Measurements from ENCODE around the gene ANKRD24. TPM values are rescaled to one million over a fixed set of nuclear protein-coding genes. Genes with fewer than 3 reads are reported as not detected.
"Not testable (repeated sequence)": the region's sequence is repeated elsewhere in the genome, so short reads cannot be mapped to it uniquely, and the experiment has no call there.

Gene ANKRD24
- total RNA-seq, 1 donor: 0.99 TPM

DNA sequence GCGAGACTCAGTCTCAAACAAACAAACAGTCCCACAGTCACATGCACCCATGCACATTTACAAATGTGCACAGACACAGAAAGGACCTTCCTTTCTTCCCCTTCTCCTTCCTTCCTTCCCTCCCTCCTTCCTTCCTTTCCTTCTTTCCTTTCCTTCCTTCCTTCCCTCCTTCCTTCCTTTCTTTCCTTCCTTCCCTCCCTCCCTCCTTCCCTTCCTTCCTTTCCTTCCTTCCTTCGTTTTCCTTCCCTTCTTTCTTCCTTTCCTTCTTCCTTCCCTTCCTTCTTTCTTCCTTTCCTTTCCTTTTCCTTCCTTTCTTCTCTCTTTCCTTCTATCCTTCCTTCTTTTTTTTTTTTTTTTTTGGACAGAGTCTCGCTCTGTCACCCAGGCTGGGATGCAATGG lies 30.6 kb downstream of the ANKRD24 start:
- TF ChIP-seq, protein P1, sequence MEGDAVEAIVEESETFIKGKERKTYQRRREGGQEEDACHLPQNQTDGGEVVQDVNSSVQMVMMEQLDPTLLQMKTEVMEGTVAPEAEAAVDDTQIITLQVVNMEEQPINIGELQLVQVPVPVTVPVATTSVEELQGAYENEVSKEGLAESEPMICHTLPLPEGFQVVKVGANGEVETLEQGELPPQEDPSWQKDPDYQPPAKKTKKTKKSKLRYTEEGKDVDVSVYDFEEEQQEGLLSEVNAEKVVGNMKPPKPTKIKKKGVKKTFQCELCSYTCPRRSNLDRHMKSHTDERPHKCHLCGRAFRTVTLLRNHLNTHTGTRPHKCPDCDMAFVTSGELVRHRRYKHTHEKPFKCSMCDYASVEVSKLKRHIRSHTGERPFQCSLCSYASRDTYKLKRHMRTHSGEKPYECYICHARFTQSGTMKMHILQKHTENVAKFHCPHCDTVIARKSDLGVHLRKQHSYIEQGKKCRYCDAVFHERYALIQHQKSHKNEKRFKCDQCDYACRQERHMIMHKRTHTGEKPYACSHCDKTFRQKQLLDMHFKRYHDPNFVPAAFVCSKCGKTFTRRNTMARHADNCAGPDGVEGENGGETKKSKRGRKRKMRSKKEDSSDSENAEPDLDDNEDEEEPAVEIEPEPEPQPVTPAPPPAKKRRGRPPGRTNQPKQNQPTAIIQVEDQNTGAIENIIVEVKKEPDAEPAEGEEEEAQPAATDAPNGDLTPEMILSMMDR (IDR thresholded peaks at IDR 0.05; ENCODE audit: insufficient read depth, low read length): no peak
- H3K4me3 ChIP-seq (ENCODE audit: low read depth, low read length): no peak overlapping the region
- DNase-seq (ENCODE audit: low read depth): no peak

DNA sequence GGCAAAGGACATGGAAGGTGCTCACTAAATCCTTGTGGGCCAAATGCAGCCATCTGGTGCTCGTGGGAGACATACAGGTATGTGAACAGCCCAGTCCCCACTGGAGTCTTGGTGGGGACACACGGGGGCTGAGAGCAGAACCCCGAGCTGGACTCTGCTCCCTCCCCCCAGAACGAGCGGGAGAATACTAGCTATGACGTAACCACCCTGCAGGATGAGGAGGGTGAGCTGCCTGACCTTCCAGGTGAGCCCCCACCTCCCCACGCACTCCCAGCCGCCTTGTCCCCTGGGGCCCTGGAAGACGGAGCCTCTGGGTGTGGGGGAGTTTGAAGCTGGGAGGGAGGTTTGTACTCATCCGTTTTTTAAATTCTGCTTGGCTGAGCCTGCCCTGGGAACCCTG lies 33.3 kb downstream of the ANKRD24 start:
- no peak overlapping the region for H3K4me3 ChIP-seq (ENCODE audit: low read depth, low read length)
- TF ChIP-seq, protein P1 (IDR thresholded peaks at IDR 0.05; ENCODE audit: insufficient read depth, low read length): no peak
- no peak for DNase-seq (ENCODE audit: low read depth)

DNA sequence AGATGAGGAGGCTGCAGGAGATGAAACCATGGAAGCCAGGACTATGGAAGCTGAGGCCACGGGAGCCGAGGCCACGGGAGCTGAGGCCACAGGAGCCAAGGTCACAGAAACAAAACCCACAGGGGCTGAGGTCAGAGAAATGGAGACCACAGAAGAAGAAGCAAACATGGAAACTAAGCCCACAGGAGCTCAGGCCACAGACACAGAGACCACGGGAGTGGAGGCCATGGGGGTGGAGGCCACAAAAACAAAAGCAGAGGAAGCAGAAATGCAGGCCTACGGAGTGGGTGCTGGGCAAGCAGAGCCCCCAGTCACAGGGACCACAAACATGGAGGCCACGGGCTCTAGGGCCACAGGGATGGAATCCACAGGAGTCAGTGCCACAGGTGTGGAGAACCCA lies 34.4 kb downstream of the ANKRD24 start:
- DNase-seq (ENCODE audit: low read depth): no peak
- TF ChIP-seq, protein P1 (IDR thresholded peaks at IDR 0.05; ENCODE audit: insufficient read depth, low read length): no peak
- H3K4me3 ChIP-seq (ENCODE audit: low read depth, low read length): no peak overlapping the region

DNA sequence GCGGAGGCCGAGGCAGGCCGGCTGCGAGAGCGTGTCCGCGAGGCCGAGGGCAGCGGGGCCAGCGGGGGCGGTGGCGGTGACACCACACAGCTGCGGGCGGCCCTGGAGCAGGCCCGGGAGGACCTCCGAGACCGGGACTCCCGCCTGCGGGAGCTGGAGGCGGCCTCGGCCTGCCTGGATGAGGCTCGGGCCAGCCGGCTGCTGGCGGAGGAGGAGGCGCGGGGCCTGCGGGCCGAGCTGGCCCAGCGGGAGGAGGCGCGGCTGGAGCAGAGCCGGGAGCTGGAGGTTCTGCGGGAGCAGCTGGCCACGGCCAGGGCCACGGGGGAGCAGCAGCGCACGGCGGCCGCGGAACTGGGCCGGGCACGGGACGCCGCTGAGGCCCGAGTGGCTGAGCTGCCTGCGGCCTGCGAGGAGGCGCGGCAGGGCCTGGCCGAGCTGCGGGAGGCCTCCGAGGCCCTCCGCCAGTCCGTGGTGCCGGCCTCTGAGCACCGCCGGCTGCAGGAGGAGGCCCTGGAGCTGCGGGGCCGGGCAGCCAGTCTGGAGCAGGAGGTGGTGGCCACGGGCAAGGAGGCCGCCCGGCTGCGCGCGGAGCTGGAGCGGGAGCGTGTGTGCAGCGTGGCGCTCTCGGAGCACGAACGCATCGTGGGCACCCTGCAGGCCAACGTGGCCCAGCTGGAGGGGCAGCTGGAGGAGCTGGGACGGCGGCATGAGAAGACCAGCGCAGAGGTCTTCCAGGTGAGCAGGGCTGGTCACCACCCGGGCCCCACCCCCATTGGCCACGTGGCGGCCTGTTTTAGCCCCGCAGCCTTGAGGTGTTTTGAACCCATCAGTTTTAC lies 35.2 kb downstream of the ANKRD24 start:
- no peak for DNase-seq (ENCODE audit: low read depth)
- TF ChIP-seq, protein P1 (IDR thresholded peaks at IDR 0.05; ENCODE audit: insufficient read depth, low read length): no peak
- H3K4me3 ChIP-seq (ENCODE audit: low read depth, low read length): no peak overlapping the region

DNA sequence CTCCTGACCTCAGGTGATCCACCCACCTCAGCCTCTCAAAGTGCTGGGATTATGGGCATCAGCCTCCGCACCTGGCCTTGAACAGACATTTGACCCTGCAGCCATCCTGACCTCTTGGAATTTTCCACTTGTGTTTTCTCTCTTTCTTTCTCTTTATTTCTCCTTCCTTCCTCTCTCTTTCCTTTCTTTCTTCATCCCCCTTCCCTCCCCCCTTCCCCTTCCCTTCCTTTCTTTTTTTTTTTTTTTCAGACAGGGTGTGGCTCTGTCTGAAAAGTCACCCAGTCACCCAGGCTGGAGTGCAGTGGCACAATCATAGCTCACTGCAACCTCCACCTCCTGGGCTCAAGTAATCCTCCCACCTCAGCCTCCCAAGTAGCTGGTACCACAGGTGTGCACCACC lies 36.0 kb downstream of the ANKRD24 start:
- DNase-seq (ENCODE audit: low read depth); H3K4me3 ChIP-seq (ENCODE audit: low read depth, low read length): not testable (repeated sequence)

DNA sequence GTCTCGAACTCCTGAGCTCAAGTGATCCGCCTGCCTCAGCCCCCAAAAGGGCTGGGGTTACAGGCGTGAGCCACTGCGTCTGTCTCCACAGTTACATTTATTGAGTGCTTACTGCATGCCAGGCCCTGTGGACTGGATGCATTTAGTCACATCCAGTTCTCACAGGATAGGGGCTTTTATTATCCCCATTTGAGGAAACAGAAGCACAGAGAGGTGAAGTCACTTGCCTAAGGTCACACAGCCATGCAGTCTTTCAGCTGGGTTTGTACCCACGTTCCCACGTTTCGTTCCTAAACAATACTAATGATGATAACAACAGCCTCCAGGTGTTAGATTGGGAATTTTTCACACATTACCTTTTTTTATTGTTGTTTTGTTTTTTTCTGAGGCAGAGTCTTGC lies 37.7 kb downstream of the ANKRD24 start:
- H3K4me3 ChIP-seq (ENCODE audit: low read depth, low read length): no peak overlapping the region
- TF ChIP-seq, protein P1 (IDR thresholded peaks at IDR 0.05; ENCODE audit: insufficient read depth, low read length): no peak
- no peak for DNase-seq (ENCODE audit: low read depth)

DNA sequence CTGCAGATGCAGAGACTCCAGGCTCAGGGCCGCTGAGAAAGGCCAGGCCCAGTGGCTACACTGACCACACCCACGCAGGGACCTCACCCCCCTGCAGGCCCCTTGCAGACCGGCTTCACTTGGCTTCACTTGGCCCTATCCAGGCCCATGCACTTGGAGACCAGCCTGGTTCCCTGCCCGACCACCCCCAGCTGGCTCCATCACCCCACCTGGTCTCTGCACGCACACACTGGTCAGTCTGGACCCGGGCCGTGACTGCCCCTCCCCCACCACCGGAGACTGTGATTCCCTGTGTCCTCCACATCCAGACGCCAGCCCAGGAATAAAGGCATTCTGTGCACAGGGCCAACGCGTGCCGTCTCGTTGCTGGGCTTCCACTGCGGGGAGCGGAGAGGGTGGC lies 42.0 kb downstream of the ANKRD24 start:
- DNase-seq (ENCODE audit: low read depth): no peak
- no peak overlapping the region for H3K4me3 ChIP-seq (ENCODE audit: low read depth, low read length)
- TF ChIP-seq, protein P1 (IDR thresholded peaks at IDR 0.05; ENCODE audit: insufficient read depth, low read length): no peak
